ENCODE measurements around the gene GLT6D1.

DNA sequence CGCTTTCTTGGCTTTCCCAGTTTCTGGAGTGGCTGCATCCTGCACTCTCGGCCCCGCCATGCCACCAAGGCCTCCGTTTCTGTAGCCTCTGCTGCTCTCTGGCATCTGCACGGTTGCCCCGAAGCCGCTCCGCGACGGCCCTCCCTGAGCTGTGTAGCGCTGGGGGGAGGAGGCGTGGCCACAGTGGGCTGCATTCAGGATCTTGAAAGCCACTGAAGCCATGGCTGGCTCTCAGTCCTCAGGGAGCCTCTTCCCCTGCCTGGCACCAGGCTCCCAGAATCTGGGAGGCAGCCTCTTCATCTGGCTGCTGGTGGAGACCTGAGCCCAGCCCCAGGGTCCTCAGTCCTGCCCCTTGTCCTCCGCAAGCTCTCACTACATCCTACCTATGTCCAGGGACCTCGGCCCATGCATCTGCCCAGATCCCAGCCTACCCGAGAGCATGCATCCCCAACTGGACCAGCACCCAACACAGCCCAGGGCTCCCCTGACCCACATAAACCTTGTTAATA lies 52.7 kb downstream of the GLT6D1 start:
- TF ChIP-seq, protein P1, sequence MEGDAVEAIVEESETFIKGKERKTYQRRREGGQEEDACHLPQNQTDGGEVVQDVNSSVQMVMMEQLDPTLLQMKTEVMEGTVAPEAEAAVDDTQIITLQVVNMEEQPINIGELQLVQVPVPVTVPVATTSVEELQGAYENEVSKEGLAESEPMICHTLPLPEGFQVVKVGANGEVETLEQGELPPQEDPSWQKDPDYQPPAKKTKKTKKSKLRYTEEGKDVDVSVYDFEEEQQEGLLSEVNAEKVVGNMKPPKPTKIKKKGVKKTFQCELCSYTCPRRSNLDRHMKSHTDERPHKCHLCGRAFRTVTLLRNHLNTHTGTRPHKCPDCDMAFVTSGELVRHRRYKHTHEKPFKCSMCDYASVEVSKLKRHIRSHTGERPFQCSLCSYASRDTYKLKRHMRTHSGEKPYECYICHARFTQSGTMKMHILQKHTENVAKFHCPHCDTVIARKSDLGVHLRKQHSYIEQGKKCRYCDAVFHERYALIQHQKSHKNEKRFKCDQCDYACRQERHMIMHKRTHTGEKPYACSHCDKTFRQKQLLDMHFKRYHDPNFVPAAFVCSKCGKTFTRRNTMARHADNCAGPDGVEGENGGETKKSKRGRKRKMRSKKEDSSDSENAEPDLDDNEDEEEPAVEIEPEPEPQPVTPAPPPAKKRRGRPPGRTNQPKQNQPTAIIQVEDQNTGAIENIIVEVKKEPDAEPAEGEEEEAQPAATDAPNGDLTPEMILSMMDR (IDR thresholded peaks at IDR 0.05): no peak
- TF ChIP-seq POLR2A (IDR thresholded peaks at IDR 0.05) (no peak), EP300 (IDR thresholded peaks at IDR 0.05) (no peak)
